ENCODE data around the gene TNFSF9. TPM values are rescaled to one million over a fixed set of nuclear protein-coding genes. Genes with fewer than 3 reads are reported as not detected.

The TNFSF9 gene
- 1 to 10 TPM; 3.3 to 6.0 (median 5.6) TPM for total RNA-seq
- 9.0 TPM for total RNA-seq (2013)

GRCh38 chr19:6530386-6531162 lies at the start of gene TNFSF9:
TSS of gene TNFSF9 (plus strand) at chr19:6531026. CDS start at chr19:6531037, 11 bp downstream.
- Mint-ChIP-seq H3K27ac (peak within 1 kb of the TSS in 1 of 2 donors; percentile 56), H3K27me3 (ENCODE audit: low read depth in 2 of 2) (peaks cover 0 to 34% of the 10 kb centered on the region in 2 donors), H3K9me3 (no peaks in the 10 kb centered on the region), H3K36me3 (no peaks in the 10 kb centered on the region), H3K4me3 (peak within 1 kb of the TSS; percentile 89), H3K4me1 (peaks cover 11 to 36% of the 10 kb centered on the region in 2 donors)
- TF ChIP-seq CTCF (IDR thresholded peaks at IDR 0.05): no peak
- DNase-seq (peak; percentile 80 to 86), ATAC-seq (peak; percentile 77 to 87 (median 84))
- Histone ChIP-seq H3K4me1 (ENCODE audit: control insufficient read depth, insufficient read depth, low read length) (peaks cover 40% of the 10 kb centered on the region), H3K9me3 (ENCODE audit: control insufficient read depth, insufficient read depth, low read length) (no peaks in the 10 kb centered on the region), H3K4me3 (ENCODE audit: low read length) (peak within 1 kb of the TSS; percentile 62), H3K27me3 (ENCODE audit: control insufficient read depth, insufficient read depth, low read length) (peaks cover 17% of the 10 kb centered on the region), H3K36me3 (ENCODE audit: control insufficient read depth, insufficient read depth, low read length) (no peaks in the 10 kb centered on the region), H3K27ac (ENCODE audit: low read length) (peak within 1 kb of the TSS; percentile 41)
- intact Hi-C loops (cut with micrococcal nuclease): no loop called here
- under 1% methylated on average over 43 of the region's 44 CpGs for WGBS (ENCODE audit: insufficient coverage)

GRCh38 chr19:6481541-6482342 lies 49.1 kb upstream of the TNFSF9 start, which contains the start of gene DENND1C:
TSS of gene DENND1C (minus strand) at chr19:6481787. CDS start at chr19:6481695, 92 bp downstream.
- ATAC-seq: peak; percentile 86 to 94 (median 89)
- peak within 1 kb of the TSS; percentile 95 to 99 for H3K27ac Mint-ChIP-seq
- DNase-seq: peak; percentile 69 to 80
- H3K9me3 ChIP-seq (ENCODE audit: control insufficient read depth, insufficient read depth, low read length): no peaks in the 10 kb centered on the region
- no peaks in the 10 kb centered on the region for H3K36me3 Mint-ChIP-seq
- H3K4me1 Mint-ChIP-seq: peaks cover 41 to 46% of the 10 kb centered on the region in 2 donors
- no peaks in the 10 kb centered on the region for H3K27me3 ChIP-seq (ENCODE audit: control insufficient read depth, insufficient read depth, low read length)
- peak within 1 kb of the TSS; percentile 90 for H3K27ac ChIP-seq (ENCODE audit: low read length)
- H3K27me3 Mint-ChIP-seq (ENCODE audit: low read depth in 2 of 2): no peaks in the 10 kb centered on the region
- no peaks in the 10 kb centered on the region for H3K9me3 Mint-ChIP-seq
- intact Hi-C loops (cut with micrococcal nuclease): loop anchor here (2.0 kb wide), 1 partner anchor 21 kb away; no protein-coding TSS in a partner anchor
- WGBS (ENCODE audit: insufficient coverage): 10% methylated on average over 24 of the region's 24 CpGs
- peak; percentile 46 for TF ChIP-seq CTCF (IDR thresholded peaks at IDR 0.05)
- H3K4me3 ChIP-seq (ENCODE audit: low read length): peak within 1 kb of the TSS; percentile 71
- peaks cover 15% of the 10 kb centered on the region for H3K36me3 ChIP-seq (ENCODE audit: control insufficient read depth, insufficient read depth, low read length)
- peak within 1 kb of the TSS; percentile 94 for H3K4me3 Mint-ChIP-seq
- peaks cover 46% of the 10 kb centered on the region for H3K4me1 ChIP-seq (ENCODE audit: control insufficient read depth, insufficient read depth, low read length)

GRCh38 chr19:6482343-6482686 lies 48.5 kb upstream of the TNFSF9 start:
- H3K27me3 Mint-ChIP-seq (ENCODE audit: low read depth in 2 of 2): no peaks in the 10 kb centered on the region
- TF ChIP-seq CTCF (IDR thresholded peaks at IDR 0.05): no peak
- ATAC-seq: peak in 1 of 3 donors; percentile 14

More at GRCh38 chr19:6482343-6482686, 48.5 kb upstream of the TNFSF9 start:
- Histone ChIP-seq H3K4me1 (ENCODE audit: control insufficient read depth, insufficient read depth, low read length) (peaks cover 46% of the 10 kb centered on the region), H3K27ac (ENCODE audit: low read length) (peak overlapping the region; percentile 90), H3K9me3 (ENCODE audit: control insufficient read depth, insufficient read depth, low read length) (no peaks in the 10 kb centered on the region), H3K36me3 (ENCODE audit: control insufficient read depth, insufficient read depth, low read length) (peaks cover 9% of the 10 kb centered on the region), H3K27me3 (ENCODE audit: control insufficient read depth, insufficient read depth, low read length) (no peaks in the 10 kb centered on the region), H3K4me3 (ENCODE audit: low read length) (peak overlapping the region; percentile 71)
- H3K27ac Mint-ChIP-seq: peak overlapping the region; percentile 95 to 99
- no peaks in the 10 kb centered on the region for H3K9me3 Mint-ChIP-seq
- H3K4me3 Mint-ChIP-seq: peak overlapping the region; percentile 94
- peak in 1 of 2 donors; percentile 32 for DNase-seq
- H3K36me3 Mint-ChIP-seq: no peaks in the 10 kb centered on the region
- peaks cover 41 to 46% of the 10 kb centered on the region in 2 donors for H3K4me1 Mint-ChIP-seq
- intact Hi-C loops (cut with micrococcal nuclease): no loop called here
- WGBS (ENCODE audit: insufficient coverage): 75% methylated on average over 8 of the region's 8 CpGs
